GM15510 (cell line): ENCODE results near the gene NREP.

Experiments
- POLR2A ChIP-seq: IDR thresholded peaks from 3 replicates; pipeline ENCODE4 v1.6.1; 2011; ENCODE audit warnings: borderline replicate concordance; ENCODE audit not compliant: insufficient read length; ENCODE audit errors: extremely low read depth

The NREP gene

GRCh38 chr5:111697215-111697614 lies 59.8 kb downstream of the NREP start:
- no peak for TF ChIP-seq POLR2A

GRCh38 chr5:111695991-111696390 lies 61.0 kb downstream of the NREP start:
- TF ChIP-seq POLR2A: no peak

- TF ChIP-seq POLR2A: no peak
These were observed 62.9 kb downstream of the NREP start for GRCh38 chr5:111694133-111694532.

GRCh38 chr5:111691914-111692313 lies 65.1 kb downstream of the NREP start:
- TF ChIP-seq POLR2A: no peak

GRCh38 chr5:111691508-111691907 lies 65.5 kb downstream of the NREP start:
- no peak for TF ChIP-seq POLR2A

GRCh38 chr5:111689357-111689935 lies 67.5 kb downstream of the NREP start:
- TF ChIP-seq POLR2A: no peak

- no peak for TF ChIP-seq POLR2A
These were observed 71.0 kb downstream of the NREP start for GRCh38 chr5:111685969-111686368.

GRCh38 chr5:111682641-111683040 lies 74.4 kb downstream of the NREP start:
- no peak for TF ChIP-seq POLR2A

- no peak for TF ChIP-seq POLR2A
These were observed 74.9 kb downstream of the NREP start for GRCh38 chr5:111682121-111682520.

GRCh38 chr5:111681414-111682120 lies 75.4 kb downstream of the NREP start:
- no peak for TF ChIP-seq POLR2A

- TF ChIP-seq POLR2A: no peak
These were observed 76.1 kb downstream of the NREP start for GRCh38 chr5:111680737-111681413.

- no peak for TF ChIP-seq POLR2A
These were observed 77.4 kb downstream of the NREP start for GRCh38 chr5:111679611-111680010.
